SKM-1 (cell line): Measurements from ENCODE around the gene SLC25A42.
"Not testable (repeated sequence)": the region's sequence is repeated elsewhere in the genome, so short reads cannot be mapped to it uniquely, and the experiment has no call there.

Experiments used
- DNase-seq: peaks from one replicate; lab custom pipeline; 2025; ENCODE audit not compliant: unreplicated experiment; lab: John Stamatoyannopoulos, UW

The SLC25A42 gene, protein sequence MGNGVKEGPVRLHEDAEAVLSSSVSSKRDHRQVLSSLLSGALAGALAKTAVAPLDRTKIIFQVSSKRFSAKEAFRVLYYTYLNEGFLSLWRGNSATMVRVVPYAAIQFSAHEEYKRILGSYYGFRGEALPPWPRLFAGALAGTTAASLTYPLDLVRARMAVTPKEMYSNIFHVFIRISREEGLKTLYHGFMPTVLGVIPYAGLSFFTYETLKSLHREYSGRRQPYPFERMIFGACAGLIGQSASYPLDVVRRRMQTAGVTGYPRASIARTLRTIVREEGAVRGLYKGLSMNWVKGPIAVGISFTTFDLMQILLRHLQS

DNA sequence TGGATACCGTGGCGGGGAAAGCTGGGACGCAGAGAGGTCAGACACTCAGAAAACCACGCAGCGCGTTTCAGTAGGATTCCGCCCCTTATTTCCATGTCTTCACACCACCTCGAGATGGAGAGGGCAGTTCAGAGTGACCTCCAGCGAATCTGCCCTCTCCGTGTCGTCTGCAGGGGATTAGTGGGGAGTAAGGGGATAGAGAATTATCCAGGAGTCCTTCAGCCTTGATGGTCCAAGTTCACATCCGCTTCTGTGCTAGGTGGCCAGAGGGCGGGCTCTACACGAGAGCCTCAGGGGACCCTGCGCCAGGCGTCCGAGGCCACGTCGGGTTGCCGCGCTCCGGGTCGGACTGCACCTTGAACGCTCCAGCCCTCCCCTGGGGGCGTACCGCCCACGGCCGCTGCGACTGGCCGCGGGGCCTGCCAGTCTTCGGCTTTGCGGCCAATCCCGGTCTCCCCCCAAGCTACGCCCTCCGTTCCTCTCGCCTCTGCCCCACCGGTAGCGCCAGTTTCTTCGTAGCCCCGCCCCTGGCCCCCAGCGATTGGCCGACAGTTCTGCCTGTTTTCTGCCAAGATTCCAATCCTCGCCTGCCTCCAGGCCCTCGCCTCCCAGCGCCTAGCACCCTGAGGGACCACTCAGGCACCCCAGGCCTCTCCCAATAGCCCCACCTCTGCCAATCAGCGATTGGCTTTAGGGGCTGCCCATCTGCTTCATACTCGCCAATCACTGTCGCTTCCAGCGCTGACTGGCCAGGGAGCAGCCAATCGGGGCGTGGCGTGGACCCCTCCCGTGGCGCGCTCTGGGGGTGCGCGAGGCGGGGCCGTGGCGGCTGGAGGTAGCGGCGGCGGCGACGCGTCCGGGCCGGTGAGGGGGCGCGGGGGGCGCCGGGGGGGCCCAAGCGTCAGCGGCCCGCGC, at the start of gene SLC25A42:
Gene SLC25A42, plus strand, starts transcription at position 812 of the 915 bp plus-strand sequence. CDS start 32,131 bp downstream, outside the sequence.
- peak; percentile 96 for DNase-seq

GRCh38 chr19:19021115-19021514, 42.7 kb upstream of the SLC25A42 start:
- DNase-seq = no peak

DNA sequence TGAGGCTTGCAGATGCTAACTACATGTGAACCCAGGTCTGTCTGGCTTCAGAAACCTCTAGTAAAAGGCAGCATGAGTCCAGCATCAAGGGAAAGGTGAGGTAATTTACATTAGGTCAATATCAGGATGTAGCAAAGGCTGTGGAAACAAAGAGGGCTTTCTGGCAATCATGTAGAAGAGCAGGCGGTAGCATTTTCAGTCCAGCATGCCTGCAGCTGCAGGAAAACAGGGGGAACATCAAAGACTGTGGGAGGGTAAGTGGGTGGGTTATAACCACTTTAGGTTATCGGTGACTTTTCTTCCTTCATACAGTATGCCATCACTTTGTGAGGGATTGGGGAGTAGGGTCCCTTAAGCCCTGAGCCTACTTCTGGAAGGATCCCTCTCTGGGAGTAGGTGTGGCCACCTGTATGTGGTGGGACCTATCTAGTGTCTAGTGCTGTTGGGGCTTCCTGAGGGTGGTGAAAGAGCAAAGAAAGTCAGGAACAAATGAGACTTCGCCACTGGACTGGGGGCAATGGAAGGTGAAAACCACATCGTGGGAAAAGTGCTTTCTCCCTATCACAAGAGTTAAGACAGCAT, 41.3 kb upstream of the SLC25A42 start:
- DNase-seq = no peak

GRCh38 chr19:19023376-19023775, 40.4 kb upstream of the SLC25A42 start:
- not testable (repeated sequence) for DNase-seq

DNA sequence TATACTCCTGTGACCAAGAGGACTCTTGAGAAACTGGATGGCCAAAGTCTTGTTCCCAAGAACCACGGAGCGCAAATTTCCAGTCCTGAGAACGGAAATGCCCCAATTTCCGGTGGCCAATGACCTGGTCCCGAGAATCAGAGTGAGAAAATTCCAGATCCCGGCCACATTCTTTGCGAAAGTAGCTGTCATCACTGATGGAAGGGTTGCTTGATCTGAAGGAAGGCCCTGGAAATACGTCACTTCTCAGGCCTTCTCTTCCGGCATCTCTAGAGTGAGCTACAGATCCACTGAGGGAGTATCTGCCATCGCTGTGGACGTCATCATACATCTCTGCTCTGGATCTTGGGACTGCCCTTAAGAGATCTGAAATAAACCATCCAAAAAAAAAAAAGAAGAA, 37.9 kb upstream of the SLC25A42 start:
- DNase-seq = no peak

DNA sequence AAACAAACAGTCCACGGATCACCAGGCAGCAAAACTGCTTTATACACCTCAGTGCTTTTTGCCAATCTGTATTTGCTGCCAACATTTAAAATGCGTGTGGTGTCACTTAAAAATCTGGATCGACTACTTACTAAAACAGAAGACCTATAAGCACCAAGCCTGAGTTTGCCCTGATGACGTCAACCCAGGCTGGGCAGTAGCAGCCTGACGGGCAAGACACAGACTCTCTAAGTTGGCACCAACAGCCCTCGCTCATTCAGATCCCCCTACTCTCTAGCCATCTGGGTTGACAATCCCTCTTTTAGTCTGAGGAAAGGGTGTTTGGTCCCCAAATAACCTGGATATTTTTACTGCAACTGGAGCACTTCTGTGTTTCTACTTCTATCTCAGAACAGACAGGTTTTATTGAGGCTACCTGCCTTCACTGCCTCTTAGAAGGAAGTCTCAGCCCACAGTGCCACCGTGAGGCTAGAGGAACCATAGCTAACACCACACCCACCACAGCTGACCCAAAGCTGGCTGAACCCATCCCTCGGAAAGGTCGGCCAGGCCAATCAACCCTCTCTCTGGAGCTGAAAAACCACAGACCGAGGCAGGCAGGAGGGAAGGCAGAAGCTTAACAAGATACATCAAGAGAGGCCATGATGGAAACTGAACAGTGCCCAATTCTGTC, 37.4 kb upstream of the SLC25A42 start:
- no peak for DNase-seq

- DNase-seq = no peak
Measured at GRCh38 chr19:19027228-19027627, 36.6 kb upstream of the SLC25A42 start.

GRCh38 chr19:19028526-19028925, 35.3 kb upstream of the SLC25A42 start:
- DNase-seq = no peak

GRCh38 chr19:19031891-19032290, 31.9 kb upstream of the SLC25A42 start:
- no peak for DNase-seq

GRCh38 chr19:19032420-19033175, 31.2 kb upstream of the SLC25A42 start:
- no peak for DNase-seq

GRCh38 chr19:19033176-19033425, 30.7 kb upstream of the SLC25A42 start:
- DNase-seq = no peak

DNA sequence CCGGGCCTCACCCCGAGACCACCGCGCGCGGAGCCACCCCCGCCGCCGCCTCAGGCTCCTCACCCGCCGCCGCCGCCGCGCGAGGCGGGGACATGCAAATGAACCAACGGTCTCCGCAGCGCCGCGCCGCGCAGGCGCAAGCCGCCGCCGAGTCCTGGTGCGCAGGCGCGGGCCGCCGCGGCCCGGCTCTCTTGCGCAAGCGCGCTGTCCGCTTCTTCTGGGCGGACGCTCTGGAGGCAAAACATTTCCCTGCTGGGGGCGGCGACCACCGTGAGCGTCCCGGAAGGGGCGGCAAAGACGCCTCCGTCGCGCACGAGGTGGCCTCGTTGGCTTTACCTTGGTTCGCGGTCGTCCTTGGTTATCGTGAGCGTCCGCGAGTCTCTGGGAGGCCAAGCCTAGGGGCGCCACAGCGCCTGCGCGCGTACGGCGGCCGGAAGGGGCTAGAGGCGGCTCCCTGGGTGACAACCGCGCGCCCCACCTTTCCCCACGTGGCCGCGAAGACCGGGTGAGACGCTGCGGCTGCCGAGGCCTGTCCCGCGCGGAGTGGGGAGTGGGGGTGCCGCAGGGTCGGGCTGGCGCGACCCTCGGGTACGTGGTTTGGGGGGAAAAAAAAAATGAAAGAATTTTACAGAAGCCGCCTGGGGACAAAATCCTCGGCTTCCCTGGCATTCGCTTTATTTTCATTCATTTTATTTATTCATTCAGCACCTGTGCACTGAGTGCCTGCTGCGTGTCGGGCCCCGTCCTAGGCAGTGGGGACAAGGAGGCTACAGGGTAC, 30.2 kb upstream of the SLC25A42 start, which contains the start of the genes ARMC6 and SUGP2:
Gene ARMC6, plus strand, starts transcription at position 178 of the 778 bp plus-strand sequence. CDS start 607 bp downstream, outside the sequence.
Gene SUGP2, minus strand, starts transcription at position 92 of the 778 bp plus-strand sequence. CDS start 2,446 bp downstream, outside the sequence.
- DNase-seq = peak; percentile 80

DNA sequence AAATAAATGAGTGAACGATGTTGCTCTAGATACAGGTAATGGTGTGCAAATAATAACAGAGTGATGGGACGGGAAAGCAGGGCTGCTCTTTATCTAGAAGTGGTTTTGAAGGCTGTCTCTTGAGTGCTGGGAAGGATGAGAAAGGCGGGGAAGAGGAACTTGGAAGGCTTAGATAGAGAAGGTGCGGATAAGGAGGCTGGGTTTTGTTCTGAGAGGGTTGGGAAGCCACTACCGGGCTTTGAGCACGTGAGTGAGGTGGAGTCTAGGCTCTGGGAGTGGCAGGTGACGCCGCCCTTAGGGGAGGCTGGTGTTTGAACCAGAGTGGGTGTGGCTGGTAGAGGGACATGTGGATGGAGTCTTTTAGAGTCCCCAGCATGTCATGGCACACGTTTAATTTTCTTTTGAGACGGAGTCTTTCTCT, 29.6 kb upstream of the SLC25A42 start:
- peak; percentile 90 for DNase-seq

GRCh38 chr19:19039901-19040300, 23.9 kb upstream of the SLC25A42 start:
- no peak for DNase-seq

DNA sequence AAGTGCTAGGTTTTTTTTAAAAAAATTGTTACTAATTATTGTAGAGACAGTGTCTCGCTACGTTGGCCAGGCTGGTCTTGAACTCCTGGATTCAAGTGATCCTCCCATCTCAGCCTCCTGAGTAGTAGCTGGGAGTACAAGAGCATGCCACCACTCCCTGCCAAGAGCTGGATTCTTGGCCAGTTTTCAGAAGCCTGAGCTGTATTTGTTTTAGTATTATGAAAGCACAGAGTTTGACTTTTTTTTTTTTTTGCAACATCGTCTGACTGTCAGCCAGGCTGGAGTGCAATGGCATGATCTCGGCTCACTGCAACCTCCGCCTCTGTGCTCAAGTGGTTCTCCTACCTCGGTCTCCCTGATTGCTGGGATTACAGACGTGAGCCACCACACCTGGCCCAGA, 23.4 kb upstream of the SLC25A42 start:
- DNase-seq = no peak

DNA sequence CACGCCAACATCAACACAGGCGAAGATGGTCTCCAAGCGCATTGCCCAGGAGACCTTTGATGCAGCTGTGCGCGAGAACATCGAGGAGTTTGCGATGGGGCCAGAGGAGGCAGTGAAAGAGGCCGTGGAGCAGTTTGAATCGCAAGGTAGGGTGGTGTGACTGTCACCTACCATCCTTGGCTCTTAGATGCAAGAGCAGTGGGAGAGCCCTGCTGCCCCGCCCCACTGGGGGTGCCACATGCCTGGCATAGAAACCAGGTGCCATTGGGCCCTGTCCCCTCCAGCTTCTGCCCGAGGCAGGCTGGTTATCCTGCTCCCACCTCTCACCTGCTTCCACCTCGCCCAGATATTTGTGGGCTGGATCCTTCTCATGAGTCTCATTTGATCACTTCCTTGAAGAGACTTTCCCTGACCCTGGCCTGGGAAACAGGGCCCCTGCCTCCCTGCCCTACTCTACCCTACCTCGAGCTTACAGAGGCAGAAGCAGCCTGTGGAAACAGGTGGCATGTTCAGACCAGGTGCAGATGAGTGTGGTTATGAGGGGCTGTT, 21.0 kb upstream of the SLC25A42 start:
- DNase-seq = no peak

DNA sequence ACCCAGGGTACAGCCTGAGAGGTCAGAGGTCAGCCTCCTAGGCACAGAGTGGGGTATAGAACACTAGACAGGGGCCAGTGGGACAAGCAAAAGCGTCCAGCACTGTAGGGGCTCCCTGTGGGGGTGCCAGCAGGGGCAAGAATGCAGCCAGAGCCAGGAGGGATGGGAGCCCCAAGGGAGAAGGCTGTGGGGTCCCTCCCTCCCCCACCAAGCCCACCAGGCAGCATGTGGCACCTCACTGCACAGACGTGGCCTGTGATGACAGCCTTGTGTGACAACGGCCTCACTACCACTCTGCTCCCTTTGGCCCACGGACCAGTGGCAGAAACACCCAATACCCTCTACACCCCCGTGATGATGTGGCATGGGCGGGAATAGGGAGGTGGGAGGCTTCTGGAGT, 20.3 kb upstream of the SLC25A42 start:
- DNase-seq = no peak

DNA sequence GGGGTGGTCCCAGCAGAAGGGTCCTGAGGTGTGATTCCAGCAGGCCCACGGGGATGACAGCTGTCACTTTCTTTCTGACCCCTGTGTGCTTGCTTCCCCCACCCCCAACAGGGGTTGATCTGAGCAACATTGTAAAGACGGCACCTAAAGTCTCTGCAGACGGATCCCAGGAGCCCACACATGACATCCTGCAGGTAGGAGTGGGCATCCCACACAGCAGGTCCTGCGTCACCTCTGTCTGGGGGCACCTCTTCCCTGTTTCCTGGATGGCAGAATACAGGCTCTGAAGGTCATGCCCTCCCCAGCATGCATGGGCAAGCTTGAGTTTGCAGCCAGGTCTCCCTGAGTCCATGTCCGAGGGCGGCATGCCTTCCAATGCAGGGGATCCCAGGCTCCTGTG, 19.9 kb upstream of the SLC25A42 start:
- DNase-seq = no peak

DNA sequence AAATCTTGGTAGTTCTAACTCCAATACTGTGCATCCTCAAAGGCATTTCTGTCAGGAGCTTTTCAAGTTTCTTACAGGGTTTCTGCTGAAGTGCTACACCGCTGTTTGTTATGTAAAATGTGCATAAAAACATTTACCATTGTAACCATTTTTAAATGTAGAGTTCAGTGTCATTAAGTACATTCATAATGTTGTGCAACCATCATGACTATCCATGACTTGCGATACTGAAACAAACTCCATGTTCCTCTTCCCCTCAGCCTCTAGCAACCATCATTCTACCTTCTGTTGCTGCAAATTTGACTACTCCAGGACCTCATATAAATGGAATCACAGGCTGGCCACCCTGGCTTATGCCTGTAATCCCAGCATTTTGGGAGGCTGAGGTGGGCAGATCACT, 14.4 kb upstream of the SLC25A42 start:
- DNase-seq = no peak
